ENCODE data around the gene RPS19BP1. TPM values are rescaled to one million over a fixed set of nuclear protein-coding genes. Genes with fewer than 3 reads are reported as not detected.
"Not testable (repeated sequence)": the region's sequence is repeated elsewhere in the genome, so short reads cannot be mapped to it uniquely, and the experiment has no call there.

RPS19BP1 gene
- total and polyA plus RNA-seq, 2 experiments from 2014 or later = 84.0 to 117 TPM

- Histone ChIP-seq H3K4me2 (no peak overlapping the region), H2AFZ (no peak overlapping the region), H3K9me2 (replicated peaks; ENCODE audit: insufficient read depth) (no peaks in the 10 kb centered on the region), H3K27me3 (no peaks in the 10 kb centered on the region), H3K27ac (no peak overlapping the region), H3K9me3 (ENCODE audit: low read depth) (no peaks in the 10 kb centered on the region), H4K20me1 (ENCODE audit: insufficient read depth, poor library complexity, severe bottlenecking) (peaks cover 19% of the 10 kb centered on the region), H3K4me3 (no peak overlapping the region), H3K79me2 (peaks cover 63% of the 10 kb centered on the region), H3K36me3 (replicated peaks; ENCODE audit: insufficient read depth, low read depth) (no peaks in the 10 kb centered on the region), H3K4me1 (ENCODE audit: insufficient read depth) (no peaks in the 10 kb centered on the region)
- DNase-seq (ENCODE audit: low spot score) = no peak
- TF ChIP-seq EZH2 (IDR thresholded peaks at IDR 0.05; ENCODE audit: borderline replicate concordance) (no peak), CTCF (IDR thresholded peaks at IDR 0.05; ENCODE audit: poor library complexity) (no peak), EZH2phosphoT487 (IDR thresholded peaks at IDR 0.05; ENCODE audit: low read depth, severe bottlenecking, unreplicated experiment) (no peak)
- 98% methylated on average over 13 of the region's 13 CpGs for WGBS (ENCODE audit: low lambda C conversion rate, missing lambda C conversion rate)
Measured at GRCh38 chr22:39511226-39511625, 21.3 kb downstream of the RPS19BP1 start.

- TF ChIP-seq CTCF (IDR thresholded peaks at IDR 0.05; ENCODE audit: poor library complexity) (no peak), EZH2 (IDR thresholded peaks at IDR 0.05; ENCODE audit: borderline replicate concordance) (no peak), EZH2phosphoT487 (IDR thresholded peaks at IDR 0.05; ENCODE audit: low read depth, severe bottlenecking, unreplicated experiment) (no peak)
- Histone ChIP-seq H3K79me2 (peaks cover 62% of the 10 kb centered on the region), H3K9me2 (replicated peaks; ENCODE audit: insufficient read depth) (no peaks in the 10 kb centered on the region), H3K27ac (no peak overlapping the region), H3K9me3 (ENCODE audit: low read depth) (no peaks in the 10 kb centered on the region), H3K4me1 (ENCODE audit: insufficient read depth) (no peaks in the 10 kb centered on the region), H4K20me1 (ENCODE audit: insufficient read depth, poor library complexity, severe bottlenecking) (peaks cover 19% of the 10 kb centered on the region), H3K4me2 (no peak overlapping the region), H2AFZ (no peak overlapping the region), H3K27me3 (no peaks in the 10 kb centered on the region), H3K4me3 (no peak overlapping the region), H3K36me3 (replicated peaks; ENCODE audit: insufficient read depth, low read depth) (no peaks in the 10 kb centered on the region)
- DNase-seq (ENCODE audit: low spot score) = no peak
- 96% methylated on average over 4 of the region's 4 CpGs for WGBS (ENCODE audit: low lambda C conversion rate, missing lambda C conversion rate)
Measured at GRCh38 chr22:39510529-39511149, 21.9 kb downstream of the RPS19BP1 start.

GRCh38 chr22:39508393-39508792 lies 24.2 kb downstream of the RPS19BP1 start:
- TF ChIP-seq CTCF (IDR thresholded peaks at IDR 0.05; ENCODE audit: poor library complexity) (no peak), EZH2phosphoT487 (IDR thresholded peaks at IDR 0.05; ENCODE audit: low read depth, severe bottlenecking, unreplicated experiment) (no peak), EZH2 (IDR thresholded peaks at IDR 0.05; ENCODE audit: borderline replicate concordance) (no peak)
- no peak overlapping the region for H3K4me2 ChIP-seq
- 72% methylated on average over 4 of the region's 4 CpGs for WGBS (ENCODE audit: low lambda C conversion rate, missing lambda C conversion rate)
- peaks cover 72% of the 10 kb centered on the region for H3K79me2 ChIP-seq
- no peak overlapping the region for H3K27ac ChIP-seq
- peaks cover 19% of the 10 kb centered on the region for H4K20me1 ChIP-seq (ENCODE audit: insufficient read depth, poor library complexity, severe bottlenecking)
- H3K4me1 ChIP-seq (ENCODE audit: insufficient read depth) = peaks cover 7% of the 10 kb centered on the region
- no peak for DNase-seq (ENCODE audit: low spot score)
- no peaks in the 10 kb centered on the region for H3K36me3 ChIP-seq (replicated peaks; ENCODE audit: insufficient read depth, low read depth)
- H3K4me3 ChIP-seq = no peak overlapping the region
- H2AFZ ChIP-seq = no peak overlapping the region
- no peaks in the 10 kb centered on the region for H3K27me3 ChIP-seq
- H3K9me3 ChIP-seq (ENCODE audit: low read depth) = no peaks in the 10 kb centered on the region
- H3K9me2 ChIP-seq (replicated peaks; ENCODE audit: insufficient read depth) = no peaks in the 10 kb centered on the region

DNA sequence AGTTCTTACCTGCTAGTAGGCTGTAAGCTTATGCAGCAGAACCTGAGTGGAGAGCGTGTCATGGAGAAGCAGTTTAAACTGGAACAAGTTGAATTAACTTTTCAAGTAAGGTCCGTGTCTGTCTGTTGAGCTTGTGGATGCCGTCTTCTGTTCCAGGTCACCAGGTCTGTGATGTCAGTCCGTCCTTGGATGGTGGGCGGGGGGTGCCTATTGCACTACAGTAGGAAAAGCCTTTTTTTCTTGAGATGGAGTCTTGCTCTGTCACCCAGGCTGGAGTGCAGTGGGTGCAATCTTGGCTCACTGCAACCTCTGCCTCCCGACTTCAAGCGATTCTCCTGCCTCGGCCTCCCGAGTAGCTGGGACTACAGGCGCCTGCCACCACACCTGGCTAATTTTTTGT lies 25.5 kb downstream of the RPS19BP1 start:
- H3K9me2 ChIP-seq (replicated peaks; ENCODE audit: insufficient read depth); H3K27ac ChIP-seq; H2AFZ ChIP-seq; H3K4me3 ChIP-seq; H3K9me3 ChIP-seq (ENCODE audit: low read depth); H3K4me2 ChIP-seq; H3K27me3 ChIP-seq; DNase-seq (ENCODE audit: low spot score); H3K36me3 ChIP-seq (replicated peaks; ENCODE audit: insufficient read depth, low read depth): not testable (repeated sequence)
- Histone ChIP-seq H3K79me2 (peaks cover 82% of the 10 kb centered on the region), H3K4me1 (ENCODE audit: insufficient read depth) (peaks cover 11% of the 10 kb centered on the region), H4K20me1 (ENCODE audit: insufficient read depth, poor library complexity, severe bottlenecking) (peaks cover 19% of the 10 kb centered on the region)
- 92% methylated on average over 10 of the region's 10 CpGs for WGBS (ENCODE audit: low lambda C conversion rate, missing lambda C conversion rate)

Data from hepatocyte (in vitro differentiated cells).